ENCODE data around the gene EIF3L.
A peak's percentile ranks its signal among the peaks of the same experiment; 100 is the strongest.

Gene EIF3L

GRCh38 chr22:37904572-37905533 lies 55.6 kb downstream of the EIF3L start:
- no peak for DNase-seq (ENCODE audit: low read depth in 2 of 2, low spot score in 1 of 2)

GRCh38 chr22:37905534-37906363 lies 56.5 kb downstream of the EIF3L start, which contains the start of gene MICALL1:
Gene MICALL1 (plus strand): TSS chr22:37906297. CDS start chr22:37906423, 126 bp downstream.
- DNase-seq (ENCODE audit: low read depth in 2 of 2, low spot score in 1 of 2), result peak; percentile 37 to 39

GRCh38 chr22:37906364-37907008 lies 57.3 kb downstream of the EIF3L start:
- DNase-seq (ENCODE audit: low read depth in 2 of 2, low spot score in 1 of 2), result no peak

- DNase-seq (ENCODE audit: low read depth in 2 of 2, low spot score in 1 of 2), result no peak
Measured at GRCh38 chr22:37907036-37907954, 58.1 kb downstream of the EIF3L start.

- no peak for DNase-seq (ENCODE audit: low read depth in 2 of 2, low spot score in 1 of 2)
Measured at GRCh38 chr22:37909766-37910165, 60.5 kb downstream of the EIF3L start.

- DNase-seq (ENCODE audit: low read depth in 2 of 2, low spot score in 1 of 2), result no peak
Measured at GRCh38 chr22:37910890-37911672, 61.9 kb downstream of the EIF3L start.

- no peak for DNase-seq (ENCODE audit: low read depth in 2 of 2, low spot score in 1 of 2)
Measured at GRCh38 chr22:37911697-37912096, 62.5 kb downstream of the EIF3L start.

- no peak for DNase-seq (ENCODE audit: low read depth in 2 of 2, low spot score in 1 of 2)
Measured at GRCh38 chr22:37912171-37912570, 63.0 kb downstream of the EIF3L start.

GRCh38 chr22:37913233-37913721 lies 64.1 kb downstream of the EIF3L start:
- no peak for DNase-seq (ENCODE audit: low read depth in 2 of 2, low spot score in 1 of 2)

GRCh38 chr22:37916311-37916710 lies 67.1 kb downstream of the EIF3L start:
- DNase-seq (ENCODE audit: low read depth in 2 of 2, low spot score in 1 of 2), result no peak

- DNase-seq (ENCODE audit: low read depth in 2 of 2, low spot score in 1 of 2), result no peak
Measured at GRCh38 chr22:37917874-37918548, 68.8 kb downstream of the EIF3L start.

- DNase-seq (ENCODE audit: low read depth in 2 of 2, low spot score in 1 of 2), result no peak
Measured at GRCh38 chr22:37918580-37919270, 69.5 kb downstream of the EIF3L start.

- no peak for DNase-seq (ENCODE audit: low read depth in 2 of 2, low spot score in 1 of 2)
Measured at GRCh38 chr22:37920126-37920525, 70.9 kb downstream of the EIF3L start.

- no peak for DNase-seq (ENCODE audit: low read depth in 2 of 2, low spot score in 1 of 2)
Measured at GRCh38 chr22:37922191-37922590, 73.0 kb downstream of the EIF3L start.

- DNase-seq (ENCODE audit: low read depth in 2 of 2, low spot score in 1 of 2), result no peak
Measured at GRCh38 chr22:37923927-37924326, 74.7 kb downstream of the EIF3L start.

- no peak for DNase-seq (ENCODE audit: low read depth in 2 of 2, low spot score in 1 of 2)
Measured at GRCh38 chr22:37924386-37925065, 75.3 kb downstream of the EIF3L start.

- no peak for DNase-seq (ENCODE audit: low read depth in 2 of 2, low spot score in 1 of 2)
Measured at GRCh38 chr22:37925330-37925729, 76.1 kb downstream of the EIF3L start.

GRCh38 chr22:37925767-37926166 lies 76.5 kb downstream of the EIF3L start:
- DNase-seq (ENCODE audit: low read depth in 2 of 2, low spot score in 1 of 2), result no peak

All from stimulated activated CD8-positive, alpha-beta memory T cell treated with anti-CD3 and anti-CD28 coated beads, Interleukin-4, amount 100 ng/mL, for 1 hour (primary cell).